Measurements from ENCODE around the gene HPS1. TPM values are rescaled to one million over a fixed set of nuclear protein-coding genes. Genes with fewer than 3 reads are reported as not detected.

The HPS1 gene
- total RNA-seq, 1 experiment from 2014 or later: 47.4 TPM

DNA sequence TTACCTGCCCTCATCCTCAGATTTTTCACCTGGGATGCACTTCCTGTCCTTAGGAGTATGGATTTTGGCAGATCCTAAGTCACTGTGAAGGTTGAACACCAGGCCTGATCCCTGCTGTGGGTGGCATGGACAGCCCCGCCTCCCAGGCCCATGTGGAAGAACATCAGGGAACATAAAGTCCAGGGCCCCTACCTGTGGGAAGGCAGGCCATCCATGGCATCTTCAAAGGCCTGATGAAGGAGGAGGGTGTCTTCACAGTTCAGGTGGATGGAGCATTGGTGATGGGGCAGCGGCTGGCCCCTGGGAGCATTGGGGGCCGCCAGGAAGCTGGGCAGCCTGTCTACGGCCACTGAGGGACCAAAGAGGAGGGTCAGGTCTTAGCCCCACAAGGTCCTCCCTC is 56.3 kb downstream of the HPS1 start:
- Histone ChIP-seq H4K20me1 (ENCODE audit: control insufficient read depth, insufficient read depth, insufficient read length) (no peaks in the 10 kb centered on the region), H3K14ac (ENCODE audit: insufficient read depth, low read length) (no peak overlapping the region; the same call in 1 of the 2 replicates), H3K23ac (ENCODE audit: insufficient read length, low read depth, low read length) (no peak overlapping the region), H2BK120ac (ENCODE audit: low read depth, low read length, poor library complexity, severe bottlenecking) (no peak overlapping the region), H3K4me2 (ENCODE audit: insufficient read depth, insufficient read length, low read length) (no peak overlapping the region), H3K4ac (ENCODE audit: low read depth, low read length) (no peak overlapping the region), H2BK15ac (ENCODE audit: low read depth, low read length) (no peak overlapping the region), H3K23me2 (ENCODE audit: insufficient read length, low read depth, low read length, poor library complexity, severe bottlenecking) (peaks cover 2% of the 10 kb centered on the region), H3K27ac (ENCODE audit: insufficient read length, low read depth, low read length) (no peak overlapping the region), H3T11ph (ENCODE audit: low read length) (no peak overlapping the region), H4K8ac (replicated peaks; ENCODE audit: insufficient read length, low read depth, low read length) (no peak overlapping the region), H3K9me3 (ENCODE audit: control insufficient read depth, low read depth, low read length) (no peaks in the 10 kb centered on the region), H3K56ac (ENCODE audit: insufficient read length, low read depth, low read length) (no peak overlapping the region), H2BK12ac (ENCODE audit: insufficient read length, low read depth, low read length) (no peak overlapping the region), H2BK20ac (ENCODE audit: low read depth, low read length, poor library complexity, severe bottlenecking) (no peak overlapping the region), H3K27me3 (ENCODE audit: insufficient read depth, low read length) (no peaks in the 10 kb centered on the region), H3K9ac (ENCODE audit: extremely low read depth, insufficient read length, low read length) (no peak overlapping the region), H2AK5ac (ENCODE audit: insufficient read length, low read length) (no peak overlapping the region), H3K18ac (ENCODE audit: insufficient read length, low read depth, low read length) (no peak overlapping the region), H3K79me2 (ENCODE audit: insufficient read depth, low read length) (no peaks in the 10 kb centered on the region), H3K4me1 (ENCODE audit: insufficient read depth, low read length) (no peaks in the 10 kb centered on the region), H3K79me1 (ENCODE audit: insufficient read depth, low read depth, low read length, poor library complexity, severe bottlenecking) (no peaks in the 10 kb centered on the region), H4K5ac (ENCODE audit: insufficient read length, low read depth, low read length) (no peak overlapping the region), H4K91ac (ENCODE audit: insufficient read length, low read depth, low read length) (no peak overlapping the region), H2AFZ (ENCODE audit: low read length) (no peak overlapping the region), H2BK5ac (ENCODE audit: insufficient read length, low read length) (no peak overlapping the region)
- no CpG with 5 or more reads among the region's 4 CpGs for WGBS (ENCODE audit: extremely low coverage, insufficient read length, low lambda C conversion rate)
- DNase-seq: no peak
- no peak overlapping the region for H3K27ac Mint-ChIP-seq
- H3K27me3 Mint-ChIP-seq (ENCODE audit: low read depth): no peaks in the 10 kb centered on the region; the same call in 1 of the 2 replicates
- H3K9me3 Mint-ChIP-seq: no peaks in the 10 kb centered on the region
- no peaks in the 10 kb centered on the region; a peak in 1 of 7 replicates for H3K36me3 Mint-ChIP-seq (ENCODE audit: insufficient read depth in 1 of 3, low read depth in 3 of 3)
- no peak overlapping the region for H3K4me3 Mint-ChIP-seq
- TF ChIP-seq, protein P1, sequence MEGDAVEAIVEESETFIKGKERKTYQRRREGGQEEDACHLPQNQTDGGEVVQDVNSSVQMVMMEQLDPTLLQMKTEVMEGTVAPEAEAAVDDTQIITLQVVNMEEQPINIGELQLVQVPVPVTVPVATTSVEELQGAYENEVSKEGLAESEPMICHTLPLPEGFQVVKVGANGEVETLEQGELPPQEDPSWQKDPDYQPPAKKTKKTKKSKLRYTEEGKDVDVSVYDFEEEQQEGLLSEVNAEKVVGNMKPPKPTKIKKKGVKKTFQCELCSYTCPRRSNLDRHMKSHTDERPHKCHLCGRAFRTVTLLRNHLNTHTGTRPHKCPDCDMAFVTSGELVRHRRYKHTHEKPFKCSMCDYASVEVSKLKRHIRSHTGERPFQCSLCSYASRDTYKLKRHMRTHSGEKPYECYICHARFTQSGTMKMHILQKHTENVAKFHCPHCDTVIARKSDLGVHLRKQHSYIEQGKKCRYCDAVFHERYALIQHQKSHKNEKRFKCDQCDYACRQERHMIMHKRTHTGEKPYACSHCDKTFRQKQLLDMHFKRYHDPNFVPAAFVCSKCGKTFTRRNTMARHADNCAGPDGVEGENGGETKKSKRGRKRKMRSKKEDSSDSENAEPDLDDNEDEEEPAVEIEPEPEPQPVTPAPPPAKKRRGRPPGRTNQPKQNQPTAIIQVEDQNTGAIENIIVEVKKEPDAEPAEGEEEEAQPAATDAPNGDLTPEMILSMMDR (conservative IDR thresholded peaks at IDR 0.05): no peak
- H3K4me1 Mint-ChIP-seq: peaks cover 0 to 4% of the 10 kb centered on the region in 2 experiments; a peak in 1 of 4 replicates
